ENCODE measurements around the gene RIPK4.
"Not testable (repeated sequence)": the region's sequence is repeated elsewhere in the genome, so short reads cannot be mapped to it uniquely, and the experiment has no call there.

RIPK4 gene

DNA sequence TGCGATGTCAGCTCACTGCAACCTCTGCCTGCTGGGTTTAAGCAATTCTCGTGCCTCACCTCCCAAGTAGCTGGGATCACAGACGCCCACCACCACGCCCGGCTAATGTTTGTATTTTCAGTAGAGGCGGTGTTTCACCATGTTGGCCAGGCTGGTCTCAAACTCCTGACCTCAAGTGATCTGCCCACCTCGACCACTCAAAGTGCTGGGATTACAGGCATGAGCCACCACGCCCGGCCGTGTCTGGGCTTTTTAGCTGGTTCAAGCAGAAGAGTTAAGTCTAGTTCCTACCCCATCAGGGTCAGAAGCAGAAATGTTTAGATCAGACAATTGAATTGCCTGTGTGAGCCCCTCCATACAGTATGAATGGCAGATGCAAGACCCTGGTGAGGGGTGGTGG is 27.7 kb upstream of the RIPK4 start:
- DNase-seq: no peak

DNA sequence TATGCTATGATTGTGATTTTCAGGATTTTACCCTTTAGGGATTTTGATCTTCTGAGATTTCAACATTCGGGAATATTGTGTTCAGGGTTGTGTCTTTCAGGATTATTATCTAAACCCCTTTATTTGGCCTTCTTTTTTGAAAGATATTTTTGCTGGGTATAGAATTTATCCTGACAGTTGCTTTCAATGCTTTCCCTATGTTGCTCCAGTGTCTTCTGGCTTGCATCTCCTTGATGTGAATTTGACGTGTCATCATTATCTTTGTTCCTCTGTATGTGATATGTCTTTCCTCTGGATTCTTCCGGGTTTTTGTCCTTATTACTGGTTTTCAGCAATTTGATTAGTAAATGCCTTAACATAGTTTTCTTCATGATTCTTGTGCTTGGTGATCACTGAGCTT is 25.9 kb upstream of the RIPK4 start:
- no peak for DNase-seq

DNA sequence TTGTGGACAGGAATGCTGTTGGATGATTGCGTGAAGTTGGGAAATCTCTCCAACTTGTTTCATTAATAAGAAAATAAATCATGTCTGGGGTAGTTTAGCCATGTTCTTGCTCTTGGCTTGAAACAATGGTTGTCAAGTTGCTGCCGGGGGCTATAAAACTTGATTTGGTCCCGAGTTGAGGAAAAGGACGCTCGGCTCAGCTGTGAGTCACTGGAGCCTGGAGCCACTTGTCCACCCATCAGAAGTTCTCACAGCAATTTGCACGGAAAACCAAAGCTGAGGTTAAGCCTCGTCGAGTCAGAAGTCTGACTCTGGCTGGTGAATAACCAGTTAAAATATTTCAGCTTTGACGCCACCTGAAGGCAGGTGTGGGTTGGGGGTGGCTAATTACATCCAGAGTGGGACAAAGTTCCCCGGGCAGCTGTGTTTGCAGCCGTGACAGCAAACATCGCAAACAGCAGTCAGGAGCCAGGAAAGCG is 19.7 kb upstream of the RIPK4 start:
- DNase-seq: no peak

- not testable (repeated sequence) for DNase-seq
Observed at GRCh38 chr21:41785262-41785661, 18.4 kb upstream of the RIPK4 start.

DNA sequence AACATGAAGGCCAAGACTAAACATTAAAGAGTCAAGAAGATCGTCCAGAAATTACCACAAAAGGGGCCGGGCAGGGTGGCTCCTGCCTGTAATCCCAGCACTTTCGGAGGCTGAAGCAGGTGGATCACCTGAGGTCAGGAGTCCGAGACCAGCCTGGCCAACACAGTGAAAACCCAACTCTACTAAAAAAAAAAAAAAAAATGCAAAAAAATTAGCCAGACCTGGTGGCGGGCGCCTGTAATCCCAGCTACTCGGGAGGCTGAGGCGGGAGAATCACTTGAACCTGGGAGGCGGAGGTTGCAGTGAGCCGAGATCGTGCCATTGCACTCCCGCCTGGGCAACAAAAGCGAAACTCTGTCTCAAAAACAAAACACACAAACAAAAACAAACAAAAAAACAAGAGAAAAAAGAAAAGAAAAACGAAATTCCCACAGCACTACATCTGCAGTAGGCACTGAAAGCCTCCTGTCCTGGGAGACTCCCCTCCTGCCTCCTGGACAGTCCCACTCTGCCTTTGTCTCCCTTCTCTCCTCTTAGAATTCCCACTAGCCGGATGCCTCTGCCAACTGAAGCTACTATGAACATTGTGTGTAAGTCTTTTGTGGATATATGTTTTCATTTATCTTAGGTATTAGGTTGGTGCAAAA is 17.7 kb upstream of the RIPK4 start:
- no peak for DNase-seq

DNA sequence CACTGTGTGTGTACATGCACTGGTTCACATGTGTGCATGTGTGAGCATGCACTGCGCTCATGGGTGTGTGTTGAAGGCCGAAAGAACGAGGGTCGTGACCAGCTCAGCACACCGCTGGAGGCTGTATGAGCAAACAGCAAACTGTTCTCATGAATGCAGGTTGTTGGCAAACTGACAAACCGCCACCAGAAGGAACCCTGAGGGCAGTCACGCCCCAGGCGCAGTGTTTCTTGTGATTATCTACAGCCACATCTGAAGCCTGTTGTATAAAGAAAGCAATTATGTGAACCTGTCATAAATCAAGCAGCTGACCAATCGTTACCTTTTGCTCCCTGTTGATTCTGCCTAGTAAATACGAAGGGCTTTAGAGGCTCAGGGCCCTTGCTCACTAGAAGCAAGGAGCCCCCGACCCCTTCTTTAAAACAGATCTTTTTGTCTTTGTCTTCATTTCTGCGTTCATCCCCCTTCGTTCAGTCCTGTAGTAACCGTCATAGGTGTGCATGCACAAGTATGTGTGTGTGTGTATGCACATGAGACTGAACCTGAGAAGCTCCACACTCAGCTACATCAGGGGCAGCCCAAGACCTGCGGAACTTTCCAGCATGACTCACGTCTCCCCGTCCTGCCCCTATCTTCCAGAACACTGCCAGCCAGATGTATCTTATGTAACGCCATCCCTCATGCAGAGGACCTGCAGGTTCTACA is 16.8 kb upstream of the RIPK4 start:
- DNase-seq: peak; percentile 33

GRCh38 chr21:41781050-41781410 is 14.2 kb upstream of the RIPK4 start:
- DNase-seq: no peak

GRCh38 chr21:41780337-41781049 is 13.6 kb upstream of the RIPK4 start:
- no peak for DNase-seq

DNA sequence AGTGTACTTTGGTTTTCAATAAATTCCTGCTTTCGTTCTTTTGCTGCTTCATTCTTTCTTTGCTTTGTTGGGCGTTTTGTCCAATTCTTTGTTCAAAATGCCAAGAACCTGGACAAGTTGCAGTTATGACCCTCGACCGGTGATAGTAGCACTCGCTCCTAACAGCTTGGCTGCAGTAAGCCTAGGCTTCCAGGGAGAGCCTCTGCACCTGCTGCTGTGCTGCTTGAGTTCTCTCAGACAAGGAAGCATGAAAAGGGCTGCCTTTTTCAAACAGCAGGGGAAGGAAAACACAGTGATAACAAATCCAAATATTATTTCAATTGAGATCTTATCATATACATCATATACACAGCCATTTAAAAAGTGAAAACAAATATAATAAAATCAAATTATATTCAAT is 12.8 kb upstream of the RIPK4 start:
- no peak for DNase-seq

GRCh38 chr21:41778930-41779600 is 12.2 kb upstream of the RIPK4 start:
- DNase-seq: no peak

DNA sequence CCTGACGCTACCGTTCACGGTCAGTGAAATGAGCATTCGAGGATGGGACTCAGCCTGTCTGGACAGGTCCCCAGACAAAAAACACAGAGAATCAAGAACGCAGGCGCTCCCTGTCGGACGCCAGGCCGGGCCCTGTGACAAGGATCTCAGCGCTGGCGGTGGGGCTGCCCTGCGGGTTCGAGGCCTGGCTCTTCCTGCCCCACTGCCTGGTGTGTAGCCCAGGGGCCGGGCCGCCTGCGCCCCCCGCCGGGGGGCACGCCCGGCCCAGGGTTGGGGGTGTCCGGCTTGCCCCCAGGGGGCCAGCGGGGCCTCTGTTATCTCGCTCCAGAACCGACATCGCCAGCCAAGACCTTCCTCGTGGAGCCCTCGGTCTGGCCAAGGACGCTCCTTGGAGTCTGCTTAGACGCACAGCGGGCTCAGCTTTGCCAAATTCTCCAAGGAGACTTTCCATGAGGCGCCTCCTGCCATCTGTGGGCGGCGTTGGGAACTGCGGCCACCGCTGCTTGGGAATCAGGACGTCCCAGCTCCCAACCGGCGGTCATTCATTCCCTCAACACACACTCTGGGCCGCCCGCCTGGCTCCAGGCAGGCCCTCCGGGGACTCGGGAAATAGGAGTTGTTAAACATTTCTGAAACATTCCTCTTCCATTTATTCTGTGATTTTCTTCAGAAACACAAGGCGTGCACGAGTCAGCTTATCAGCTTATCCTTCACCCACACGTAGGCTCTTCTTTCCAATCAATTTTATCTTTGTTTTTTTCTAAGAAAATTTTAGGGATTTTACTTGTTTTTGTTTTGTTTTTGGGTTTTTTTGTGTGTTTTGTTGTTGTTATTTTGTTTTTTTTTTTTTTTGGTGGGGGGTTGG is 11.3 kb upstream of the RIPK4 start:
- no peak for DNase-seq

DNA sequence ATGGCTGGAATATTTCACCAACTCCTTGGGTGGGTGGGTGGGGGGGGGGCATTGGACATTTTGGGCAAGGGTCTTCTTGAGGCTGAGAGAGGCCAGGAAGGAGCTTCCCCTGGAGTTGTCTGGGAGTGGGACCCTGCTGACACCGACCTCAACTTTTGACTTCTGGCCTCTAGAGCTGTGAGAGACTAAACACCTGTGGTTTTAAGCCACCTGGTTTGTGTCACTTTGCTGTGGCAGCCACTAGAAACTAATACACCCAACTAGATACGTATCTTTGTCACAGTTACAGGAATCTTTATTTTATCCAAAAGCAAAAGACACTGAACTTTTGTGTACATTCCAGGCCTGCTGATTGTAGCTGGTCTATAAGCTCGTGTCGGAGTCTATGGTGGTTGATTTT is 9.9 kb upstream of the RIPK4 start:
- no peak for DNase-seq

DNA sequence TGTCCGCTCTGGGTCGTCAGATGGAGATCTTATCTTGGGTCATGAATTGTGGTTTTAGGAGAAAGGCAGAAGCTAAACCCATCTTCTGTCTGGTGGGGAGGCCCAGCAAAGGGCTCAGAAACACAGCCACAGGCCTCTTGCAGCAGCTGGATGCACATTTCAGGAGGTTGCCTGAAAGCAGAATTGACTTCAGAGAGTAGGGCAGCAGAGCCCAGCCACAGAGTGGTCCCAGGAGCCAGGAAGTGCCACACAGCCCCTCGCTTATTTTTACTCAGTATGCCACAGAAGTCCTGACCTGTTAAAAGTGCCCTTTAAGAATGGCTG is 8.3 kb upstream of the RIPK4 start:
- no peak for DNase-seq

DNA sequence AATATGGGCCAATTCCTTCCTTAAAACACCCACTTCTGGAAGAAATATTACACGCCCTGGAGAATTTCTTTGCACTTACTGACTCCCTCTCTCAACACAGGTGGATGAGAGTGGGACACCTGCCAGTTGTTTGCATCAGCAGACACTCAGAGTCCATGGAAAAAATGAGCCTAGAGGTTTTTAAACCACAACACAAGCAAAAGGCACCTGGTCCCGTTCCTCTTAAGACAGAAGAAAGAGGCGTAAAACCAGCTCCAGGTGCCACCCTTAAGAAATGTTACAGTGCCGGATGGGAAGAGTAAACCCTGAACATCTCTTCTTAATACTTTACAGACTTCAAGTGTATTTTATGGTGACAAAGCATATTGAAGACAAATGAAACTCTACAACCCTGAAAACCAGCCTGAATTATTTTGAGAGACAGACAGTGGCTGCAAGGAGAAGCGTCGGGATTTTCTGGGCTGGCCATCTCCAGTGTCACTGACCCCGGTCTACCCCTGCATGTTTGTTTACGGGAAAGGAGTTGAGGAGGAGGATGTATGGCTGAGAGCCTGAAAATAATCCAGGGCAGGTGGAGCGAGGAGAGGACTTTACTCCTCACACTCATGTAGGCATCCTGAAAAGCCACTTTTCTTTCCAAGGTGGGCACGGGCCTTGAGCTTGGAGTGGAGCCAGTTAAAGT is 7.8 kb upstream of the RIPK4 start:
- DNase-seq: no peak

GRCh38 chr21:41772351-41773080 is 5.7 kb upstream of the RIPK4 start:
- no peak for DNase-seq

DNA sequence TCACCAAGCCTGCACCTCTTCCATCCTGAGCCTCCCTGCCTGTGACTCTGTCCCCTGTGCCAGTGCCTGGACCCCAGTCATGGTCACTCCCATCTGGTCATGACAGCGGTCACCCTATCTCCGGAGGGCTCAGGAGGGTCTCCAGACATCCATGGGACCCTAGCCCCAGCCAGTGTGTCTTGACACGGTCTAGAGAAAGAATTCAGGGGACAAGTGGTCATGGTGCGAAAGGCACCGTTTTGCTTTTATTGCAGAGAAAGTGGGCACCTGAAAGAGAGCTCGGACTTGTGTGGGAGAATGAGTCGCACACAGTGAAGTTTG is 4.7 kb upstream of the RIPK4 start:
- DNase-seq: no peak

DNA sequence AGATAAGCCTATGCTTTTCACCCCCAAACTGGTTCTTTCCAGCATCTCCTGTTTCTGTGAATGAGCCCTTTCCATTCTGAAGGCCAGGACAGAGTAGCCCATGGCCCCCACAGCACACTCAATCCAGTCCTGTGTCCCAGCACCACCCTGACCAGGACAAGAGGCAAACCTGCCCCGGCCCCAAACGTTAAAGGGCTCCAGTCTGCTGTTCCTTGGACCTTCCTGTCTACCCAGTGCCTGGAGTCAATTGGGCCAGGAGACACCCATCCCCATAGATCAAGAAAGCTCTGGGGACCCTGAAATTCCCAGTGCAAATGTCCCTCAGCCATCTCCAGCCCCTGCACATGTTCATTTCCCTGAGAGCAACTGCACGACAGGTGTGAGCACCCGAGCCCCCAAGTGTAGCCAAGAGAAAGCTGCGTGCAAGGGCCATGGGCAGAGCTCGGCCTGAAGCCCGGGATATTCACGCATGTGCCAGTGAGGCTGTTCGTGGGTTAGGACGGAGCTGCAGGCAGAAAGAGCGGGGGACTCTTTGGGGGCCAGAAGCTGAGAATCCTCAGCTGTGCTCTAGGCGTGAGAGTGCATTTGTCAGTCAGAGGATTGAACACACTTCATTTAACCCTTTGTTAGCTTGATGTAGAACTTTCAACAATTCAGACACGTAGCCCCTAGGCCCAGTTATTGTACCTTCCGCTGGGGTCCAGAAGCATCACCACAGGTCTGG is 4.2 kb upstream of the RIPK4 start:
- DNase-seq: no peak

DNA sequence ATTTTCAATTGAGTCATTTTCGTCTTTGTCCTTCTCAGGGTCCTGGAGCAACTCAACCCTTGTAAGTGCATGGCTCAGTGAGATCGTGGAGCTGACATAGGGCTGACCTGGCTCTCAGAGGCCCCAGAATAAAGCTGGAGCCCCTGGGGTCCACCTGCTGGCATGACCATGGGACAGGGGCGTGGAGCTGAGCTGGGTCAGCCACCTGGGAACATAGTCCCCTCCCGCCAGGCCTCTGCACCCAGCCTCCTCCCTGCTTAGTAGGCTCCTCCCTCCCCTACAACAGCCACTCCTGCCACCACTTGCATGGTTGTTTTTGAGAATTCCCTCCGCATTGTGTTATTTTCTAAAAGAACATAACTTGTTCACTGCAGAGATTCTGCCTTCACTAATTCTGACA is 3.1 kb upstream of the RIPK4 start:
- DNase-seq: no peak

- no peak for DNase-seq
Observed at GRCh38 chr21:41769521-41769920, 2.7 kb upstream of the RIPK4 start.

DNA sequence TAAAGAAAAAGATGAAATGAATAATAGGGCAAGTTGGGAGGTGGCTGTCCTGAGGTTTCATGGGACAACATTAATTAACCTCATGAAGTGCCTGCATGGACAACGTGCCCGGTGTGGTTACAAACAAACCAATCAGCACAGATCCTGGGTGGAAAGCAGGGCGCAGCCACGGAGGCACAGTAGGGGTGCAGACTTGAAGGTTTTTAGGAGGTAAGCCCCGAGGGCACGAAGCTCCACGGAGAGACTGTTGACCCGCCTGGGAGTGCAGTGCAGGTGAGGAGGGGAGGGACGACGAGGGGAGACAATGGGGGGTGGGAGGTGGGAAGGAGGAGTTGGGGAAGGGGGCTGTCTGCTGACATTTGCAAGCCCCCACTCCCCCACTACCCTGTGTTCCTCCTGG is 2.3 kb upstream of the RIPK4 start:
- no peak for DNase-seq

- DNase-seq: no peak
Observed at GRCh38 chr21:41768437-41769042, 1.7 kb upstream of the RIPK4 start.

Measured in NCI-H2081 treated with DMSO at 0.1 percent for 48 hours (cell line).